ENCODE data around the gene CACNA2D1. TPM values are rescaled to one million over a fixed set of nuclear protein-coding genes. Genes with fewer than 3 reads are reported as not detected.

CACNA2D1 gene
- total and polyA plus RNA-seq, 8 donors = 1.8 to 72.7 (median 5.7) TPM

DNA sequence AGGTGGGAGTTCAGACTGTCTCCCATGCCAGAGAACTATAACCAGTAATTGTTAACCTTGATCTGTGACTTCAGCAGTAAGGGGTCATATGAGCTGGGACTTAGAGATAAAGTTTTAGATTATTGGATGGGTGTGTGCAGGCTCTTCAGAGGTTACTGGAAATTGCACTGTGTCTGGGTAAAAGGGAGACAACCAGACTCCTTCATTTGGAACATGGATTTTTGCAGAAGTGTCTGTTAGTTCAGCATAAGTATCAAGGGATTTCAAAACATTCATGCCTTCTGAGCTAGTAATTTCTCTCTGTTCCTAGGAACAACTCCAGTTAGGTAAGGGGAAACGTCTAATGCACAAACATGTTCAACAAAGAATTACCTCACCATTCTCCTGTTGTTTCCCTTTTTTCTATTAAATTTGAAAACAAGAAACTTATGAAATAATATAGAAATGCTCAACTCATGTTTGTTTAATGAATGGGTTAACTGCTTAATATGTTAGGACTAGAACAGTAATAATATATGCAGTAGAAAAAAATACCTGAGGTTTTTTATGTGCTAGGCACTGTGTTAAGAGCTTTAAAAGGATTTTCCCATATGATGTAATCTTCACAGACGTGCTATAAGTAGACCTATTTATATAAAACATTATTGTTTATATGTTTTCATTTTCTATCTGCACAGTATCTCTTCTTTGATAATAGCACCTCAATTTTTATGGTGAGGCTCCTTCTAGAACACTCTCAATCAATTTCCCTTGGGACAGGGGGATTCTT lies 233.0 kb downstream of the CACNA2D1 start:
- intact Hi-C loops (cut with DNase I; ENCODE audit: low total_unique reads) = no loop called here
- Histone ChIP-seq H3K4me1 (peaks cover 0 to 5% (median 0%) of the 10 kb centered on the region in 4 donors), H3K4me3 (no peak overlapping the region), H3K9me3 (peaks cover 0 to 3% (median 0%) of the 10 kb centered on the region in 4 donors), H3K27me3 (no peaks in the 10 kb centered on the region), H3K36me3 (no peaks in the 10 kb centered on the region), H3K27ac (no peak overlapping the region)
- DNase-seq = no peak
- WGBS, 5 donors = 46 to 52% (median 51%) methylated on average over 2 of the region's 2 CpGs
- TF ChIP-seq CTCF (IDR thresholded peaks at IDR 0.05) (no peak), EP300 (IDR thresholded peaks at IDR 0.05) (no peak), POLR2AphosphoS5 (IDR thresholded peaks at IDR 0.05) (no peak), POLR2A (IDR thresholded peaks at IDR 0.05) (no peak)

DNA sequence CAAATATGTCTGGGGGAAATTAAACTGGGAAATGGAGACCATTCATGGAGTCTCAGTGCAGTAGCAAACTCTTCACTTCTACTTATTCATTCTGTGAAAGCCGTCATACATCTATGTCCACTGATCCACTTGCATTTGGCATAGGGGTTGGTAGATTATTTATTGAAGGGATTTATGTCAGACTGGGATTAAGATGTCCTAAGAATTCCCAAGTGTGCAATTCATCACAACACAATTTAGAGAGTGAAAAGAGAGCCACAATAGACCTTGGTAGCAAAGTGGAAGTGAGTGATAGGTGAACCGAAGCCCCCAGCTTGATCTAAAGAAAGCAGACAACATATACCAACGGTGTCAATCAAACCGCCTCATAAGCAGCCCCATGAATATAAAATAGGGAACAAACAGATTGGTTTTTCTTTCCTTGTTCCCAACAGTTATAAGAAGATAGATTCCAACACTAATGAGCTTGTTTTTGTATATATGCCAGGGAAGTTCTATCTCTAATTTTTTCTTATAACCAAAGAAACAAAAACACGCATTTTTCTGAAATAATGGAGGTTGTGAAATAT lies 234.3 kb downstream of the CACNA2D1 start:
- H3K9me3 ChIP-seq = peaks cover 0 to 2% (median 0%) of the 10 kb centered on the region in 4 donors
- peaks cover 0 to 5% (median 0%) of the 10 kb centered on the region in 4 donors for H3K4me1 ChIP-seq
- WGBS, 5 donors = 86 to 93% (median 90%) methylated on average over 5 of the region's 5 CpGs
- TF ChIP-seq CTCF (IDR thresholded peaks at IDR 0.05) (no peak), POLR2A (IDR thresholded peaks at IDR 0.05) (no peak), EP300 (IDR thresholded peaks at IDR 0.05) (no peak)
- no peak overlapping the region for H3K4me3 ChIP-seq
- no peaks in the 10 kb centered on the region for H3K27me3 ChIP-seq
- no peak for DNase-seq
- no peak overlapping the region for H3K27ac ChIP-seq
- intact Hi-C loops (cut with DNase I; ENCODE audit: low total_unique reads) = no loop called here
- no peaks in the 10 kb centered on the region for H3K36me3 ChIP-seq

- Histone ChIP-seq H3K9me3 (no peaks in the 10 kb centered on the region), H3K27me3 (no peaks in the 10 kb centered on the region), H3K36me3 (no peaks in the 10 kb centered on the region), H3K4me1 (peaks cover 0 to 12% (median 0%) of the 10 kb centered on the region in 4 donors), H3K4me3 (no peak overlapping the region), H3K27ac (no peak overlapping the region)
- 90 to 95% (median 94%) methylated on average over 4 of the region's 4 CpGs for WGBS, 5 donors
- no peak for TF ChIP-seq POLR2A (IDR thresholded peaks at IDR 0.05)
- TF ChIP-seq POLR2AphosphoS5 (IDR thresholded peaks at IDR 0.05) = no peak
- no peak for TF ChIP-seq EP300 (IDR thresholded peaks at IDR 0.05)
- TF ChIP-seq CTCF (IDR thresholded peaks at IDR 0.05) = no peak
- DNase-seq = no peak
- intact Hi-C loops (cut with DNase I; ENCODE audit: low total_unique reads) = no loop called here
Measured at GRCh38 chr7:82204694-82205093, 238.9 kb downstream of the CACNA2D1 start.

DNA sequence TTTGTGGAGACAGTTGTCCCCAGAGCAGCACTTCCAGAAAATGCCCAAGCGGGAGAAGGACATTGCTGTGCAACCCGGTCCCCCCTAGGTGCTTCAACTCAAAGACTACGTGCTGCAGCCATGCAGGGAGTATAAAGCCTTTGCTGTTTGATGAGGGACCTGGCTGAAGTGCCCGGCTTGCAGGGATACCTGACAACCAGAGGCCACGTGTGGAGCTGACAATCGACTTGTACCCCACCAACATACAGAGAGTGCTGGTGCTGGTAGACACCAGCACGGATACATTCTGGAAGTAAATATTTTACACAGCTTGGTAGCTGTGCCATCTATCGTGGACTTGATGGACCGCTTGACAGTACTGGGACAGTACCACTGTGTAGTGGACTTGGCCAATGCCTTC lies 240.6 kb downstream of the CACNA2D1 start:
- DNase-seq = no peak
- TF ChIP-seq EP300 (IDR thresholded peaks at IDR 0.05) (no peak), POLR2A (IDR thresholded peaks at IDR 0.05) (no peak), CTCF (IDR thresholded peaks at IDR 0.05) (no peak), POLR2AphosphoS5 (IDR thresholded peaks at IDR 0.05) (no peak)
- 94 to 97% (median 96%) methylated on average over 6 to 9 of the region's 9 CpGs for WGBS, 5 donors

More for the DNA sequence above, 240.6 kb downstream of the CACNA2D1 start:
- H3K4me1 ChIP-seq = peaks cover 0 to 12% (median 0%) of the 10 kb centered on the region in 4 donors
- no peaks in the 10 kb centered on the region for H3K36me3 ChIP-seq
- H3K4me3 ChIP-seq = no peak overlapping the region
- intact Hi-C loops (cut with DNase I; ENCODE audit: low total_unique reads) = no loop called here
- H3K9me3 ChIP-seq = no peaks in the 10 kb centered on the region
- no peak overlapping the region for H3K27ac ChIP-seq
- no peaks in the 10 kb centered on the region for H3K27me3 ChIP-seq
